GM18517 (cell line): Measurements from ENCODE around the gene GLUD2.
"Not testable (repeated sequence)": the region's sequence is repeated elsewhere in the genome, so short reads cannot be mapped to it uniquely, and the experiment has no call there.

Experiments
- ATAC-seq: cut with Tn5 transposase; IDR thresholded peaks from one replicate; pipeline ENCODE4 v1.9.1; 2021; ENCODE audit warnings: mild to moderate bottlenecking, moderate library complexity; ENCODE audit not compliant: unreplicated experiment

The GLUD2 gene

GRCh38 chrX:121047441-121048419, at the start of gene GLUD2:
GLUD2 (plus strand) TSS chrX:121047610; CDS start chrX:121047685, 75 bp downstream.
- ATAC-seq, result not testable (repeated sequence)

DNA sequence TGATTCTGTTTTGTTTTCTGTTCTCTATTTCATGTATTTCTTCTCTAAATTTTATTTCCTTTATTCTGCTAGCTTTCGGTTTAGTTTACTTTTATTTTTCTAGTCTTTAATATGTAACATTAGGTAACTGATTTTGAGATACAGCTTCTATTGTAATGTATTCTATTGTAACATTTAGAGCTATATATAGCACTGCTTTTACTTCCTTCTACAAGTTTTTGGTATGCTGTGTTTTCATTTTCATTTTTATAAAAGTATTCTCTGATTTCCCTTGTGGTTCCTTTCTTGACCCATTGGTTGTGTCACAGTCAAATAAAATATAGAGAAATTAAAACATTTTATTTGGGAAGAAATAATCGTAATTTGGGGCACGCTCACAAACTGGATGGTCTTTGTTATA, 48.0 kb upstream of the GLUD2 start:
- no peak for ATAC-seq

DNA sequence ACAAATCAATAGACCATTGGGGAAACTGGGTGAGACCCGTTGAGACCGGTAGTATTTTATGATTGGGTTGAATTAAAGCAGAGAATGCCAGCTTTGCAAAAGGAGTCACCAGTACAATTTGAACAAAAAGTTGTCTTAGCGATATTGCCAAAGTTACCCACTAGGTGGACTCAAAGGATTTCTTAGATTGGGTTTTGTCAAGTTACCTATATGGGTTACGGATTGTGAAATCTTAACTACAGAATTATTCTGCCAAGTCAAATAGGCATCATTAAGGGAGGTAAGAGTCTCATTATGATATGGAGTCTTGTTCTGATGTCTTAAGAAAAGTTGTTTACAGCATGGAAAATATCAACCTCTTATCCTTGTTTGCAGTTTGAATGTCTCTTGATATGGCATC, 46.8 kb upstream of the GLUD2 start:
- no peak for ATAC-seq

DNA sequence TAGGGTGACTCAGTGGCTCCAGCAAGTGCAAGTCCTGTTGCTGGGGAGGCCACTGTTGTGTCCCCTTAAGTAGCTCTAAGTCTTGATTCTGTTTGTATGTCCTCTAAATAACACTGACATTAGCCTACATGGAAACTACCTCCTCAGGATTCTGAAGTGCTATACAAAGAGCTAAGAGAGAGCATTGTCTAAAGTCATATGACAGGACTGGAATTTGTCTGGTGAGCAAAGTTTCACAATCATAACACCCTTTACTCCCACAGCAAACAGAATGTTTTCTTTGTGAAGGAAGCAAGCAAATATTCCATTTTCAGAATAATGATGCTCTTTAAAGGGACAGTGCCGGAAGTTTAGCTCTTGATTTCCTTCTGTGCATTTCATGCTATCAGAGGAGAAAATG, 38.5 kb upstream of the GLUD2 start:
- ATAC-seq, result no peak

DNA sequence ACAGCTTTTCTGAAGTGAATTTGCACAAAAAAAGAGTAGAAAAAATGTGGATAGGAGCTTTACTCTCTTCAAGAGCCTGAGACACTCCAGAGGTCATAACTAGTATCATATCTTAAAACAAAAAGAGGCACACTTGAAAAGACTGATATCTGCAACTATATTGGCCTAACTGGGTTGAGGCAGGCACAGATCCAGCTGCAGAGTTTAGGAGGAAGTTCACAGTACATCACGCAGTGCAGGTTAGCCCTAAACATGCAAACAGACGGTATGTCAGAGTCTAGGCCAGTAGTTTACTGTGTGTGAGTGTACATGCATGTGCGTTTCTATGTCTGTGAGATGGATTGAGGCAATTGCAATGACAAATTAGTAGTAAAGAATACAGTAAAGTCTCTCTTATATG, 37.6 kb upstream of the GLUD2 start:
- no peak for ATAC-seq

- ATAC-seq, result no peak
These were observed 37.2 kb upstream of the GLUD2 start for GRCh38 chrX:121010218-121010617.

GRCh38 chrX:121011254-121011653, 36.2 kb upstream of the GLUD2 start:
- ATAC-seq, result no peak

GRCh38 chrX:121013897-121014455, 33.4 kb upstream of the GLUD2 start:
- ATAC-seq, result no peak

DNA sequence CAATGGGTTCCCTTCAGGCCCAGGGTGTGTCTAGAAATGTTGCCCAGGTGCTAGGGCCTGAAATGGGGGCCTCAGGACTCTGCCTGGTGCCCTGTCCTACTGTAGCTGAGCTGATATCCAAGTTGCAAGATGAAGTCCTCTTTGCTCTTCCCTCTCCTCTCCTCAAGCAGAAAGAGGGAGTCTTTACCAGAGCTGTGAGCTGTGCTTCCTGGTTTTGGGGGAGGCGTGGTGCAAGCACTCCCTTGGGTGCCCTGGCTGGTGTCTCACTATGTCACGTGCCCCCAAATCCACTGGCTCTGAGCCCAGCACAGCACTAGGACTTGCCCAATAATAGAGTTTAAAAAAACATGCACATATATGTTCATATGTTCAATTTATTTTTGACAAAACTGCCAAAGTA, 32.6 kb upstream of the GLUD2 start:
- ATAC-seq, result no peak

GRCh38 chrX:121028419-121028818, 19.0 kb upstream of the GLUD2 start:
- ATAC-seq, result no peak

DNA sequence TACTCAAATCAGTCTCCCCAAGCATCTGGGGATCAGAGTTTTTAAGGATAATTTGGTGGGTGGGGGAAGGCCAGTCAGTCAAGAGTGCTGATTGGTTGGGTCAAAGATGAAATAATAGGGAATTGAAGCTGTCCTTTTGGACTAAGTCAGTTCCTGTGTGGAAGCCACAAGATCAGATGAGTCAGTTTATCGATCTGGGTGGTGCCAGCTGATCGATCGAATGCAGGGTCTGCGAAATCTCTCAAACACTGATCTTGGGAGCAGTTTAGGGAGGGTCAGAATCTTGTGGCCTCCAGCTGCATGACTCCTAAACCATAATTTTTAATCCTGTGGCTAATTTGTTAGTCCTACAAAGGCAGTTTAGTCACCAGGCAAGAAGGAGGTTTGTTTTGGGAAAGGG, 17.3 kb upstream of the GLUD2 start:
- no peak for ATAC-seq

GRCh38 chrX:121032531-121032930, 14.9 kb upstream of the GLUD2 start:
- no peak for ATAC-seq

GRCh38 chrX:121036137-121036536, 11.3 kb upstream of the GLUD2 start:
- no peak for ATAC-seq

DNA sequence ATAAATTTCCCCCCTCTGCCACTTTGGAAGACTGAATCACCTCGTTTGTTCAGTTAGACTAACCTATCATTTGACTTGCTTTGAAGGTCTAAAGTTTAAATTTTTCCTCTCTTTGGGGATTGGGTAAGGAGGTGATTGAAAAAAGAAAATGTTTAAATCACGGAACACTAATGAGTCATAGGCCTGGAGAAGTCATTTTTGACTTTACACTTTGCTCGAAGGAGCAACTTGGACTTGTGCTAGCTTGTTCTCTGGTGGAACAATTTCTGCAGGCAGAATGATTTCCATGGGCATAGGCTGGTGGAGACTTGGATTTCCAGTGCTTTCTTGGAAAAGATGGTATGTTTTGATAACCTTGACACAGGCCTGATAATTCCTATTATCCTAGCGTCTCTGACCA, 10.5 kb upstream of the GLUD2 start:
- no peak for ATAC-seq

DNA sequence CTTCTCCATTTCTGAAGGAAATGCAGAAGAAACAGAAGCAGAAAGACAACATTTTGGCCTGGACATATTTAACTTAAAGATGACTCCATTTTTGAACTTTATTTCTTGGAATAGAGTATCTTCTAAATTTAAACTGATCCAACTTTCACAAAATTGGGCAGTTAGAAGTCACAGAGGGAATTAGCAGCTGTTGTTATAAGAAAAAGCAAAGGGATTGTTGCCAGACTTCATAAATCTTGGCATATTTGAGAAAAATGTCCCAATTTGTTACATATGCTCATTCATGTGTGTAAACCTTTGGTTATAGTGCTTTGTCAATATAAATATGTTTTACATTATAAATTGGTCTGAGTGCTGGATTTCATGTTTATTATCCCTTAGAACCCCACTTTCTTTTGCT, 3.4 kb downstream of the GLUD2 start:
- no peak for ATAC-seq

GRCh38 chrX:121052122-121052521, 4.7 kb downstream of the GLUD2 start:
- no peak for ATAC-seq

DNA sequence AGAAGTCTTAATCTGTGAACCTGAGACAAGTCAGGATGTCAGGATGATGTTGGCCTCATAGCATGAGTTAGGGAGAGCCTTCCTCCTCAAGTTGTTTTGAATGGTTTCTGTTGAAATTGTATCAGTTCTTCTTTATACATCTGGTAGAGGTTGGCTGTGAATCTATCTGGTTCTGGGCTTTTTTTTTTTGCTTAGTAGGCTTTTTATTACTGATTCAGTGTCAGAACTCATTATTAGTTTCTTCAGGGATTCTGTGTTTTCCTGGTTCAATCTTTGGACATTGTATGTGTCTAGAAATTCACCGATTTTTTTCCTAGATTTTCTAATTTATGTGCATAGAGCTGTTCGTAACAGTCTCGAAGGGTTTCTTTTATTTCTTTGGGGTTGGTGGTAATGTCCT, 14.9 kb downstream of the GLUD2 start:
- no peak for ATAC-seq

DNA sequence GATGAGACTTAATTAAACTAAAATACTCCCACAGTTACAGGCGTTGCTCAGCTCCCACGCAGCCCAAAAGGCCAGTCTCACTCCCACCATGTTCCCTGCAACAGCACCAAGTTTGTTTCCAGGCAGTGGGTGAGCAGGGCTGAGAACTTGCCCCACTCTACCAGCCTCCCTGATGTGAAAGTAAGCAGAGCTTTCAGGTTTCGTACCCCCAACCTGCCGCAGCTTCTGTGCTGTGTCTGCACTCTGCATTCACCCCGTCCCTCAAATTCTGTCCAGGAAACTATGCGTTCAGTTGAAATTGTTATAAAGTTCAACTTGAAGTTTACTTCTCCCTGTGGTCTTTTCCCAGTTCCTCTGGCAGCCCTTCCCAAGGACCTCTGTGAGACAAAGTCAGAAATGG, 17.2 kb downstream of the GLUD2 start:
- ATAC-seq, result no peak

DNA sequence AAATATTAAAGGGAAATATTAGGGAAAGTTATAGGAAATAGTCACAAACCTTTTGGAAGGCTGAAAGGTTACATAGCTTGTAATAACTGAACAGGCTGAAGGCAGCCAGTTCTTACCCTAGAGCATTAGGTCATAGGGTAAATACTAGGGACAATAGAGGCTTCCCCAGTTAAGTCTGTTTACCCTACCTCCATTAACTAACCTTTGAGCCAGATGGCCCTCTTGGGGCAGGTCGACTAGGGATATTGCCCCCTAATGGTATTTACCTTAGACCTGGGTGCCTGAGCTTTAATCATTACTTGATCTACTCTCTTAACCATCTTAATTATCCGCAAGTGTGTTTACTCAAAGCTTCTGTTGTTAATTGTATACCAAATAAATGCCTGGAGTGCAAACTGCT, 36.8 kb downstream of the GLUD2 start:
- not testable (repeated sequence) for ATAC-seq

GRCh38 chrX:121084903-121085611, 37.6 kb downstream of the GLUD2 start:
- no peak for ATAC-seq

DNA sequence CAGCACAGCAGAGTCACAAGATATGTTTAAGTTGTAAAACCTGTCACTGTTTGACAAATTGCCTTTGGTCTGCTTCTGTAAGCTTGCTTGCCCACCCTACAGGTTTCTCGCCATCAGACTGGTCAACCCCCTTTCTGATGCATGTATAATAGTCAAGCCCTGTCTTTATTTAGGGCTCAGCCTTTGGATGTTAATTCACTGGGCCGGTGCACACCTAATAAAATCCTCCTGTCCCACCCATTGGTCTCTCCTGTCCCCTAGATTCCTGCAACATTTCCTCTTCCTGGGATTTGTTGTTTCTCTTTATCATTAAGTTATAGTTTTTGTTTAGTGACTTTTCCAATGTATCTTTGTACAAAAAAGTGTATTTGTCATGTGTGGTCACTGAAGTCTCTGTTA, 38.2 kb downstream of the GLUD2 start:
- no peak for ATAC-seq

- no peak for ATAC-seq
These were observed 45.6 kb downstream of the GLUD2 start for GRCh38 chrX:121093011-121093410.
